GM12878 (cell line): ENCODE measurements around the gene ANK3. TPM values are rescaled to one million over a fixed set of nuclear protein-coding genes. Genes with fewer than 3 reads are reported as not detected.

Source experiments
- CHD2 ChIP-seq: IDR thresholded peaks from 2 replicates; pipeline ENCODE4 v1.6.1; 2011; ENCODE audit warnings: low read depth, low read length, improper control_type of control experiment, borderline replicate concordance
- GABPA ChIP-seq: IDR thresholded peaks from 2 replicates; pipeline ENCODE4 v1.6.1; 2014; ENCODE audit warnings: antibody characterized with exemption, low read depth, mild to moderate bottlenecking, inconsistent platforms
- IRF4 ChIP-seq: IDR thresholded peaks from 2 replicates; pipeline ENCODE4 v1.6.1; 2011; ENCODE audit warnings: low read depth, low read length
- JUND ChIP-seq: IDR thresholded peaks from 2 replicates; pipeline ENCODE4 v1.6.1; 2012; ENCODE audit warnings: low read depth, mild to moderate bottlenecking, low read length, improper control_type of control experiment, moderate library complexity
- RAD51 ChIP-seq: fragments of 450-650 bp; IDR thresholded peaks from 2 replicates; pipeline ENCODE4 v1.6.1; 2016; ENCODE audit warnings: moderate library complexity, mild to moderate bottlenecking, inconsistent platforms
- SP1 ChIP-seq: IDR thresholded peaks from one replicate; pipeline ENCODE4 v1.6.1; 2011; ENCODE audit warnings: low read depth, low read length
- SRF ChIP-seq, 2 experiments: IDR thresholded peaks; 2 replicates each; pipeline ENCODE4 v1.6.1; 2011; ENCODE audit warnings: low read depth in 2 of 2, low read length in 2 of 2, mild to moderate bottlenecking in 1 of 2, moderate library complexity in 1 of 2
- TARDBP ChIP-seq: IDR thresholded peaks from 2 replicates; pipeline ENCODE4 v1.6.1; 2016; ENCODE audit warnings: borderline replicate concordance
- TCF3 ChIP-seq: IDR thresholded peaks from 2 replicates; pipeline ENCODE4 v1.6.1; 2012; ENCODE audit warnings: low read depth, mild to moderate bottlenecking, low read length, borderline replicate concordance; ENCODE audit not compliant: insufficient read depth
- polyA plus RNA-seq, 11 experiments: library from polyadenylated mRNA; depleted of rRNA in 4 of 11; unstranded in 6 of 11; stranded (reverse) in 5 of 11; fragments of >200 nt; fragmentation: Nextera tagmentation in 4 of 11; fragmentation: Illumina TruSeq in 1 of 11; extraction: Ambion mirVana in 4 of 11; extraction: Trizol in 1 of 11; gene quantifications; 1 replicate in 1 of 11; 2 replicates in 10 of 11; pipeline versions ENCODE4 v1.2.1 to v1.2.3, GENCODE V29; 2011 to 2016; ENCODE audit warnings: inconsistent platforms in 2 of 11, missing spikeins in 2 of 11, low read depth in 1 of 11
- total RNA-seq, 4 experiments: library from RNA; depleted of rRNA in 3 of 4; stranded (reverse); fragments of >200 nt in 3 of 4; fragmentation: Illumina TruSeq in 1 of 4; extraction: Trizol in 1 of 4; gene quantifications; 2 replicates each; pipeline versions ENCODE4 v1.2.1 to v1.2.3, GENCODE V29; 2013 to 2021
- TF ChIP-seq, protein P1 (sequence below): IDR thresholded peaks from 2 replicates; pipeline ENCODE4 v1.6.1; 2011; ENCODE audit warnings: low read depth, mild to moderate bottlenecking, low read length, moderate library complexity, borderline replicate concordance; ENCODE audit errors: extremely low read depth
- TF ChIP-seq, protein P2 (sequence below): fragments of 450-650 bp; formaldehyde crosslinking; IDR thresholded peaks from 2 replicates; pipeline ENCODE4 v1.5.0; 2022; ENCODE audit warnings: mild to moderate bottlenecking, missing genetic modification characterization

Gene ANK3
- total and polyA plus RNA-seq, 10 of the 15 experiments (the other 5 are each of a cell fraction or from before 2014, with no cell fraction given): 0.06 to 0.82 (median 0.20) TPM; not detected in 2

DNA sequence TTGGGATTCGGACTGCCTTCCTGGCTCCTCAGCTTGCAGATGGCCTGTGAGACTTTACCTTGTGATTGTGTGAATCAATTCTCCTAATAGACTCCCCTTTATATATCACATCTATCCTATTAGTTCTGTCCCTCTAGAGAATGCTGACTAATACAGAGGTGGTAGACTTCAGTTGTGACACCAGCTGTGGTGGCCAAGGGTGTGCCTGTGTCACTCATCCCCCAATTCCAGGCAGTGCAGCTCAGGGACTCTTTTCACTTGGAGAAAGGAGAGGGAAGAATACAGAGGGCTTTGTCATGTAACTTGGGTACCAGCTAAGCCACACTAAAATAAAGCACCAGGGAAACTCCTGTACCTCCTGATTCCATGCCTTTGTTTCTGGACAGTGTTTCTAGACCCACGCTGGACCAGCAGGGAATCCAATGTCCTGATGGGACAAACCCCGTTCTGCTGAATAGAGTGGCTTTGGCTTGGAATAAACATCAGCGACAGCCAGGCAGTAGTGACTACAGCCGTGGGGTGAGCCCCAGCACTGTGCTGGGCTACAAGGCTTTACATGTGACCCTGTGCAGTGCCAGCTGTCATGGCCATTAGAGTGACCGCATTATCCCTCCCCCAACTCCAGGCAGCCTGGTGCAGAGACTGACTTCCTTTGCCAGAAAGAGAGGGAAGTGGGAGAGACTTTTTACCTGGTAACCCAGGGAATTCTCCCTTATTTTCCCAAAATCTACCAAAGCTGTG is 233.6 kb downstream of the ANK3 start (continued):
- no peak for TF ChIP-seq GABPA
- no peak for TF ChIP-seq CHD2
- TF ChIP-seq JUND: no peak
- no peak for TF ChIP-seq IRF4
- TF ChIP-seq, protein P1, sequence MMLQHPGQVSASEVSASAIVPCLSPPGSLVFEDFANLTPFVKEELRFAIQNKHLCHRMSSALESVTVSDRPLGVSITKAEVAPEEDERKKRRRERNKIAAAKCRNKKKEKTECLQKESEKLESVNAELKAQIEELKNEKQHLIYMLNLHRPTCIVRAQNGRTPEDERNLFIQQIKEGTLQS: no peak
- no peak for TF ChIP-seq RAD51
- TF ChIP-seq SP1: no peak
- TF ChIP-seq TARDBP: no peak
- TF ChIP-seq, protein P2, sequence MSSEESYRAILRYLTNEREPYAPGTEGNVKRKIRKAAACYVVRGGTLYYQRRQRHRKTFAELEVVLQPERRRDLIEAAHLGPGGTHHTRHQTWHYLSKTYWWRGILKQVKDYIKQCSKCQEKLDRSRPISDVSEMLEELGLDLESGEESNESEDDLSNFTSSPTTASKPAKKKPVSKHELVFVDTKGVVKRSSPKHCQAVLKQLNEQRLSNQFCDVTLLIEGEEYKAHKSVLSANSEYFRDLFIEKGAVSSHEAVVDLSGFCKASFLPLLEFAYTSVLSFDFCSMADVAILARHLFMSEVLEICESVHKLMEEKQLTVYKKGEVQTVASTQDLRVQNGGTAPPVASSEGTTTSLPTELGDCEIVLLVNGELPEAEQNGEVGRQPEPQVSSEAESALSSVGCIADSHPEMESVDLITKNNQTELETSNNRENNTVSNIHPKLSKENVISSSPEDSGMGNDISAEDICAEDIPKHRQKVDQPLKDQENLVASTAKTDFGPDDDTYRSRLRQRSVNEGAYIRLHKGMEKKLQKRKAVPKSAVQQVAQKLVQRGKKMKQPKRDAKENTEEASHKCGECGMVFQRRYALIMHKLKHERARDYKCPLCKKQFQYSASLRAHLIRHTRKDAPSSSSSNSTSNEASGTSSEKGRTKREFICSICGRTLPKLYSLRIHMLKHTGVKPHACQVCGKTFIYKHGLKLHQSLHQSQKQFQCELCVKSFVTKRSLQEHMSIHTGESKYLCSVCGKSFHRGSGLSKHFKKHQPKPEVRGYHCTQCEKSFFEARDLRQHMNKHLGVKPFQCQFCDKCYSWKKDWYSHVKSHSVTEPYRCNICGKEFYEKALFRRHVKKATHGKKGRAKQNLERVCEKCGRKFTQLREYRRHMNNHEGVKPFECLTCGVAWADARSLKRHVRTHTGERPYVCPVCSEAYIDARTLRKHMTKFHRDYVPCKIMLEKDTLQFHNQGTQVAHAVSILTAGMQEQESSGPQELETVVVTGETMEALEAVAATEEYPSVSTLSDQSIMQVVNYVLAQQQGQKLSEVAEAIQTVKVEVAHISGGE (CRISPR knock-in tag): no peak
- no peak for TF ChIP-seq TCF3
- TF ChIP-seq SRF (IDR thresholded peaks at IDR 0.05; ENCODE audit: low read depth in 2 of 2, low read length in 2 of 2): no peak
